Panc1 (cell line): Measurements from ENCODE around the gene BTRC. TPM values are rescaled to one million over a fixed set of nuclear protein-coding genes. Genes with fewer than 3 reads are reported as not detected.

Experiments used
- ATAC-seq: fragments of 200-7000 bp; cut with Tn5 transposase; 2 replicates; pipeline ENCODE4 v1.9.1; 2020; ENCODE audit warnings: mild to moderate bottlenecking, moderate library complexity
- BruUV-seq: library from RNA; stranded (reverse); fragments of 400-500 nt; replicated peaks from 2 replicates; lab custom pipeline; 2021; lab: Mats Ljungman, UMichigan
- CTCF ChIA-PET: fragments of 300-600 bp; sonication (Branson Sonifier 250); formaldehyde crosslinking; loops from one replicate; lab custom pipeline; 2022; ENCODE audit warnings: antibody characterized with exemption; lab: Charles Lee
- POLR2A ChIA-PET: fragments of 300-600 bp; sonication (Branson Sonifier 250); formaldehyde crosslinking; loops from one replicate; lab custom pipeline; 2022; ENCODE audit warnings: antibody characterized with exemption; lab: Charles Lee
- DNase-seq: peaks from one replicate; pipeline ENCODE4 v3.0.0-alpha.2; 2010; ENCODE audit warnings: low read depth, low spot score
- H3K27ac ChIP-seq: 2 replicates; pipeline ENCODE4 v1.5.1; 2011; ENCODE audit warnings: mild to moderate bottlenecking, low read length, inconsistent platforms
- H3K27me3 ChIP-seq: fragments of 200-500 bp; sonication (Bioruptor generic); 2 replicates; pipeline ENCODE4 v1.6.0; 2014; ENCODE audit warnings: low read length, inconsistent platforms; ENCODE audit not compliant: control insufficient read depth, insufficient read depth
- H3K36me3 ChIP-seq: fragments of 200-500 bp; sonication (Bioruptor generic); 2 replicates; pipeline ENCODE4 v1.5.1; 2014; ENCODE audit warnings: inconsistent platforms, mild to moderate bottlenecking, low read length, moderate library complexity; ENCODE audit not compliant: control insufficient read depth, insufficient read depth
- H3K4me1 ChIP-seq: 2 replicates; pipeline ENCODE4 v1.5.1; 2011; ENCODE audit warnings: inconsistent platforms, mild to moderate bottlenecking, low read length, moderate library complexity; ENCODE audit not compliant: control insufficient read depth, insufficient read depth
- H3K4me3 ChIP-seq, 2 experiments: 2 replicates each; pipeline ENCODE4 v1.5.1; 2011 to 2012; ENCODE audit warnings: low read depth in 2 of 2, low read length in 2 of 2, mild to moderate bottlenecking in 2 of 2, inconsistent platforms in 1 of 2, moderate library complexity in 1 of 2
- H3K9me3 ChIP-seq: fragments of 200-500 bp; sonication (Bioruptor generic); 2 replicates; pipeline ENCODE4 v1.5.1; 2014; ENCODE audit warnings: low read depth, mild to moderate bottlenecking, inconsistent platforms, low read length, moderate library complexity; ENCODE audit not compliant: control insufficient read depth, insufficient read depth
- CTCF ChIP-seq: fragments of 450-650 bp; IDR thresholded peaks from 2 replicates; pipeline ENCODE4 v1.5.1; 2017; ENCODE audit warnings: mild to moderate bottlenecking
- POLR2AphosphoS5 ChIP-seq: IDR thresholded peaks from 2 replicates; pipeline ENCODE4 v1.6.1; 2012; ENCODE audit warnings: mild to moderate bottlenecking, low read depth, low read length, moderate library complexity
- REST ChIP-seq, 2 experiments: IDR thresholded peaks; 2 replicates each; pipeline ENCODE4 v1.6.1; 2011 to 2012; ENCODE audit warnings: low read depth in 2 of 2, control low read depth in 1 of 2, low read length in 1 of 2, mild to moderate bottlenecking in 1 of 2, moderate library complexity in 1 of 2; ENCODE audit not compliant: insufficient read depth in 1 of 2
- SIN3A ChIP-seq: IDR thresholded peaks from 2 replicates; pipeline ENCODE4 v1.6.1; 2012; ENCODE audit warnings: low read depth, mild to moderate bottlenecking, low read length, moderate library complexity, borderline replicate concordance; ENCODE audit not compliant: insufficient read depth
- TCF7L2 ChIP-seq: IDR thresholded peaks from 2 replicates; pipeline ENCODE4 v1.6.1; 2011; ENCODE audit warnings: mild to moderate bottlenecking, low read depth, low read length, inconsistent platforms
- in situ Hi-C: cut with HindIII; loops from 2 replicates; pipeline ENCODE4 v1.10.0; 2016; ENCODE audit warnings: low sequenced_read_pairs, low pct_unique_long_range_greater_than_20kb
- intact Hi-C: fragments of 100-400 bp; cut with micrococcal nuclease; formaldehyde crosslinking; loops from one replicate; pipeline ENCODE4 v1.10.0; 2022; ENCODE audit not compliant: unreplicated experiment
- total RNA-seq: library from RNA; stranded (reverse); gene quantifications from one replicate; pipeline ENCODE4 v1.2.1, GENCODE V29; 2021; ENCODE audit not compliant: unreplicated experiment

Gene BTRC
- total RNA-seq, 1 experiment from 2014 or later: 22.1 TPM

- Histone ChIP-seq H3K4me1 (no peaks in the 10 kb centered on the region), H3K27ac (no peak overlapping the region), H3K9me3 (no peaks in the 10 kb centered on the region), H3K36me3 (no peaks in the 10 kb centered on the region), H3K4me3 (no peak overlapping the region), H3K27me3 (no peaks in the 10 kb centered on the region)
- ChIA-PET POLR2A (interaction anchor here (0.5 to 0.6 kb wide), 3 partner anchors 40 to 174 kb away, joined by 3 to 8 read pairs (median 3); no protein-coding TSS in a partner anchor), CTCF (no interaction called here)
- TF ChIP-seq REST (IDR thresholded peaks at IDR 0.05; ENCODE audit: insufficient read depth in 1 of 2, low read depth in 2 of 2, low read length in 1 of 2) (no peak), SIN3A (no peak), POLR2AphosphoS5 (no peak), TCF7L2 (no peak), CTCF (no peak)
- in situ Hi-C loops: no loop called here
- BruUV-seq: no TSS peak
- DNase-seq (no peak), ATAC-seq (no peak)
- intact Hi-C loops: no loop called here
Observed at GRCh38 chr10:101552442-101552841, 198.5 kb downstream of the BTRC start.

- no peak overlapping the region for H3K27ac ChIP-seq
- ChIA-PET CTCF (no interaction called here), POLR2A (no interaction called here)
Observed at GRCh38 chr10:101557541-101557940, 203.6 kb downstream of the BTRC start.

More at GRCh38 chr10:101557541-101557940, 203.6 kb downstream of the BTRC start:
- Histone ChIP-seq H3K27me3 (no peaks in the 10 kb centered on the region), H3K9me3 (no peaks in the 10 kb centered on the region), H3K4me1 (no peaks in the 10 kb centered on the region), H3K4me3 (no peak overlapping the region), H3K36me3 (no peaks in the 10 kb centered on the region)
- in situ Hi-C loops (no loop called here), intact Hi-C loops (no loop called here)
- ATAC-seq: no peak
- BruUV-seq: no TSS peak
- TF ChIP-seq REST (IDR thresholded peaks at IDR 0.05; ENCODE audit: insufficient read depth in 1 of 2, low read depth in 2 of 2, low read length in 1 of 2) (no peak), POLR2AphosphoS5 (no peak), SIN3A (no peak), TCF7L2 (no peak), CTCF (no peak)
- no peak for DNase-seq
